Thoracic aorta (tissue), 2 donors: ENCODE data around the gene CPEB3. TPM values are rescaled to one million over a fixed set of nuclear protein-coding genes. Genes with fewer than 3 reads are reported as not detected.

Experiments
- ATAC-seq: fragments of 150-250 bp; one replicate; pipeline ENCODE4 v1.8.0; 2017; ENCODE audit warnings: low read depth; ENCODE audit not compliant: insufficient number of reproducible peaks, low FRiP score
- DNase-seq: peaks from one replicate; pipeline ENCODE4 v3.0.0-alpha.2; 2020; ENCODE audit warnings: low spot score
- H3K27ac ChIP-seq, 2 donors: fragments of 200-600 bp; sonication (generic); 1 replicate in 1 of 2; 2 replicates in 1 of 2; pipeline ENCODE4 v1.5.1; 2016; ENCODE audit warnings: mild to moderate bottlenecking in 2 of 2, moderate library complexity in 2 of 2
- H3K27me3 ChIP-seq: fragments of 200-600 bp; sonication (generic); replicated peaks from 2 replicates; pipeline ENCODE4 v1.6.0; 2016; ENCODE audit warnings: mild to moderate bottlenecking; ENCODE audit not compliant: insufficient read depth
- H3K36me3 ChIP-seq: fragments of 200-600 bp; sonication (generic); one replicate; pipeline ENCODE4 v1.5.1; 2016
- H3K4me1 ChIP-seq, 2 donors: fragments of 200-600 bp; sonication (generic); 1 replicate in 1 of 2; 2 replicates in 1 of 2; pipeline versions ENCODE4 v1.5.1 to v1.6.0; 2016; ENCODE audit warnings: low read depth in 2 of 2, mild to moderate bottlenecking in 1 of 2; ENCODE audit not compliant: control insufficient read depth in 1 of 2
- H3K4me3 ChIP-seq: fragments of 200-600 bp; sonication (generic); 2 replicates; pipeline ENCODE4 v1.5.1; 2016; ENCODE audit warnings: mild to moderate bottlenecking
- H3K9me3 ChIP-seq: fragments of 200-600 bp; sonication (generic); 2 replicates; pipeline ENCODE4 v1.5.1; 2016
- total RNA-seq, 2 donors: library from RNA; depleted of rRNA; stranded (reverse); fragments of >200 nt; gene quantifications; one replicate each; pipeline versions ENCODE4 v1.1.0 to v1.2.3, GENCODE V29; 2016
- TF ChIP-seq, protein P1 (sequence below): fragments of 200-600 bp; sonication (generic); IDR thresholded peaks from one replicate; pipeline ENCODE4 v1.5.1; 2019; ENCODE audit warnings: antibody characterized with exemption

CPEB3 gene
- total RNA-seq, 2 donors from 2014 or later, result 6.8 to 12.2 TPM

DNA sequence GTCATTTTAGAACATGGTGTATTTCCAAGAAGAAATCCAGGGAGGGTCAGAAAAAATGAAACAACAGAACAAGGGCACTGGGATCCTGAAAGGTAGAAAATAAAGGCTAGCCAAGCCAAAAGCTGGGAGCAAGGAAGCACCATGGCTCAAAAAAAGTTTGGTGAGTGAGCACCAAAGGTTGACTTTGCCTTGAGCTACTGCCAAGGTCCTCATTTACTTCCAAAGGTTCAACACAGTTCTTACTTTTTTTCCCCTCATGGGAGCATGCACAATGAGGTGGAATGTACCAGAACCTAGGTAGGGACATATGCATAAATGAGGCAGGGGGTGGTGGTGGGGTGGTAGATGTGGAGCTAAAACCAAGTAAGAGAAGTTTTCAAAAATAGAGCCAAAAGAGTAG is 182.8 kb downstream of the CPEB3 start:
- Histone ChIP-seq H3K4me3 (no peak overlapping the region), H3K9me3 (no peaks in the 10 kb centered on the region), H3K27me3 (no peaks in the 10 kb centered on the region), H3K4me1 (peaks cover 18 to 69% of the 10 kb centered on the region in 2 donors), H3K36me3 (no peaks in the 10 kb centered on the region), H3K27ac (peak overlapping the region in 1 of 2 donors; percentile 9)
- TF ChIP-seq, protein P1, sequence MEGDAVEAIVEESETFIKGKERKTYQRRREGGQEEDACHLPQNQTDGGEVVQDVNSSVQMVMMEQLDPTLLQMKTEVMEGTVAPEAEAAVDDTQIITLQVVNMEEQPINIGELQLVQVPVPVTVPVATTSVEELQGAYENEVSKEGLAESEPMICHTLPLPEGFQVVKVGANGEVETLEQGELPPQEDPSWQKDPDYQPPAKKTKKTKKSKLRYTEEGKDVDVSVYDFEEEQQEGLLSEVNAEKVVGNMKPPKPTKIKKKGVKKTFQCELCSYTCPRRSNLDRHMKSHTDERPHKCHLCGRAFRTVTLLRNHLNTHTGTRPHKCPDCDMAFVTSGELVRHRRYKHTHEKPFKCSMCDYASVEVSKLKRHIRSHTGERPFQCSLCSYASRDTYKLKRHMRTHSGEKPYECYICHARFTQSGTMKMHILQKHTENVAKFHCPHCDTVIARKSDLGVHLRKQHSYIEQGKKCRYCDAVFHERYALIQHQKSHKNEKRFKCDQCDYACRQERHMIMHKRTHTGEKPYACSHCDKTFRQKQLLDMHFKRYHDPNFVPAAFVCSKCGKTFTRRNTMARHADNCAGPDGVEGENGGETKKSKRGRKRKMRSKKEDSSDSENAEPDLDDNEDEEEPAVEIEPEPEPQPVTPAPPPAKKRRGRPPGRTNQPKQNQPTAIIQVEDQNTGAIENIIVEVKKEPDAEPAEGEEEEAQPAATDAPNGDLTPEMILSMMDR, result no peak
- no peak for ATAC-seq
- DNase-seq, result no peak

- Histone ChIP-seq H3K27me3 (no peaks in the 10 kb centered on the region), H3K27ac (peak overlapping the region in 1 of 2 donors; percentile 8), H3K4me1 (peaks cover 39 to 52% of the 10 kb centered on the region in 2 donors), H3K36me3 (no peaks in the 10 kb centered on the region), H3K9me3 (no peaks in the 10 kb centered on the region), H3K4me3 (no peak overlapping the region)
- ATAC-seq, result no peak
- TF ChIP-seq, protein P1, result no peak
- DNase-seq, result no peak
These were observed 187.3 kb downstream of the CPEB3 start for GRCh38 chr10:92103376-92104090.

- Histone ChIP-seq H3K4me3 (no peak overlapping the region), H3K4me1 (peaks cover 31 to 44% of the 10 kb centered on the region in 2 donors), H3K27ac (peak overlapping the region in 1 of 2 donors; percentile 12), H3K36me3 (no peaks in the 10 kb centered on the region), H3K27me3 (no peaks in the 10 kb centered on the region), H3K9me3 (no peaks in the 10 kb centered on the region)
- TF ChIP-seq, protein P1, result no peak
- ATAC-seq (no peak), DNase-seq (no peak)
These were observed 188.2 kb downstream of the CPEB3 start for GRCh38 chr10:92102601-92103213.

GRCh38 chr10:92094960-92095359 is 195.9 kb downstream of the CPEB3 start:
- Histone ChIP-seq H3K4me1 (no peaks in the 10 kb centered on the region), H3K9me3 (no peaks in the 10 kb centered on the region), H3K27me3 (no peaks in the 10 kb centered on the region), H3K36me3 (no peaks in the 10 kb centered on the region), H3K4me3 (no peak overlapping the region), H3K27ac (no peak overlapping the region)
- ATAC-seq, result no peak
- no peak for DNase-seq
- TF ChIP-seq, protein P1, result no peak

DNA sequence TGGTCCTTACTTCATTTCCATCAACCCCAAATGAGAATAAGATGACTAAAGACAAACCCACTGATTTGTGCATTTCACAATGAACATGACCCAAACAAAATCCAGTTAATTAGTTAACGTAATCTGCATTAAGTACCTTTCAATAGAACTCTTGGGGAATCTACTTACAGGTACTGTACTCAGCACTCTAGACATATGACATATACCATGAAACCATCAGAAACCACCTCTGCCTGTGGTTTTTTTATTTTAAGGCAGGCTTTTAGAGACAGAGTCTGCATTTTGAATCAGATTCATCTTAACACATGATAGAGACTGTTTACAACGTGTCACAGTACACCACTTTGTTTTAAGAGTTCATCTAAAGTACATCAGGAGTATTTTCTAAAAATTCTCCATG is 198.9 kb downstream of the CPEB3 start:
- Histone ChIP-seq H3K9me3 (no peaks in the 10 kb centered on the region), H3K4me3 (no peak overlapping the region), H3K27me3 (no peaks in the 10 kb centered on the region), H3K4me1 (peaks cover 0 to 13% of the 10 kb centered on the region in 2 donors), H3K36me3 (no peaks in the 10 kb centered on the region), H3K27ac (no peak overlapping the region)
- no peak for DNase-seq
- TF ChIP-seq, protein P1, result no peak
- no peak for ATAC-seq
